Fibroblast of villous mesenchyme (primary cell): ENCODE measurements around the gene SLAMF1. TPM values are rescaled to one million over a fixed set of nuclear protein-coding genes. Genes with fewer than 3 reads are reported as not detected.

Experiments used
- DNase-seq: peaks from one replicate; pipeline ENCODE4 v3.0.0-alpha.2; 2010; ENCODE audit warnings: low read depth
- H3K4me3 ChIP-seq: 2 replicates; pipeline ENCODE4 v1.5.1; 2011; ENCODE audit warnings: low read depth, mild to moderate bottlenecking, low read length
- total RNA-seq: library from RNA; depleted of rRNA; stranded (reverse); fragments of >200 nt; gene quantifications from 2 replicates; pipeline ENCODE4 v1.2.3, GENCODE V29; 2012
- TF ChIP-seq, protein P1 (sequence below): IDR thresholded peaks from 2 replicates; pipeline ENCODE4 v1.5.1; 2012; ENCODE audit warnings: low read depth, mild to moderate bottlenecking, low read length; ENCODE audit not compliant: insufficient read depth

Gene SLAMF1
- total RNA-seq, 1 donor, result not detected

DNA sequence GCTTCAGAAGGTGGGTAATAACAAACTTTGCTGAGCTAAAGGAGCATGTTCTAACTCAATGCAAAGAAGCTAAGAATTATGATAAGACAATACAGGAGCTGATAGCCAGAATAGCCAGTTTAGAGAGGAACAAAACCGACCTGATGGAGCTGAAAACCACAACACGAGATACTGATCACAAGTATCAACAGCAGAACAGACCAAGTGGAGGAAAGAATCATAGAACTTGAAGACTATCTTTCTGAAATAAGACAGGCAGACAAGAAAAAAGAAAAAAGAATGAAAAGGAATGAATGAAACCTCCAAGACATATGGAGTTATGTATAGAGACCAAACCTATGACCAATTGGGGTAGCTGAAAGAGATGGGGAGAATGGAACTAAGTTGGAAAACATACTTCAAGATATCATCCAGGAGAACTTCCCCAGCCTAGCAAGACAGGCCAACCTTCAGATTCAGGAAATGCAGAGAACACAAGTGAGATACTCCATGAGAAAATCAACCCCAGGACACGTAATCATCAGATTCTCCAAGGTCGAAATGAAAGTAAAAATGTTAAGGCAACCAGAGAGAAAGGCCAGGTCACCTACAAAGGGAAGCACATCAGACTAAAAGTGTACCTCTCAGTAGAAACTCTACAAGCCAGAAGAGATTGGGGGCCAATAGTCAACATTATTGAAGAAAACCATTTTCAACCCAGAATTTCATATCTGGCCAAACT, 88.0 kb downstream of the SLAMF1 start:
- DNase-seq, result no peak
- TF ChIP-seq, protein P1, sequence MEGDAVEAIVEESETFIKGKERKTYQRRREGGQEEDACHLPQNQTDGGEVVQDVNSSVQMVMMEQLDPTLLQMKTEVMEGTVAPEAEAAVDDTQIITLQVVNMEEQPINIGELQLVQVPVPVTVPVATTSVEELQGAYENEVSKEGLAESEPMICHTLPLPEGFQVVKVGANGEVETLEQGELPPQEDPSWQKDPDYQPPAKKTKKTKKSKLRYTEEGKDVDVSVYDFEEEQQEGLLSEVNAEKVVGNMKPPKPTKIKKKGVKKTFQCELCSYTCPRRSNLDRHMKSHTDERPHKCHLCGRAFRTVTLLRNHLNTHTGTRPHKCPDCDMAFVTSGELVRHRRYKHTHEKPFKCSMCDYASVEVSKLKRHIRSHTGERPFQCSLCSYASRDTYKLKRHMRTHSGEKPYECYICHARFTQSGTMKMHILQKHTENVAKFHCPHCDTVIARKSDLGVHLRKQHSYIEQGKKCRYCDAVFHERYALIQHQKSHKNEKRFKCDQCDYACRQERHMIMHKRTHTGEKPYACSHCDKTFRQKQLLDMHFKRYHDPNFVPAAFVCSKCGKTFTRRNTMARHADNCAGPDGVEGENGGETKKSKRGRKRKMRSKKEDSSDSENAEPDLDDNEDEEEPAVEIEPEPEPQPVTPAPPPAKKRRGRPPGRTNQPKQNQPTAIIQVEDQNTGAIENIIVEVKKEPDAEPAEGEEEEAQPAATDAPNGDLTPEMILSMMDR, result no peak
- no peak overlapping the region for H3K4me3 ChIP-seq

Other genes with a start within 250 kb of the SLAMF1 start
- not detected in 2 replicates for gene VANGL2, start 246.5 kb downstream of the SLAMF1 start, total RNA-seq
- gene SLAMF6, start 123.8 kb downstream of the SLAMF1 start, total RNA-seq, result not detected in 2 replicates
- not detected in 2 replicates for gene CD84, start 67.5 kb downstream of the SLAMF1 start, total RNA-seq
- not detected in 2 replicates for gene CD48, start 64.8 kb upstream of the SLAMF1 start, total RNA-seq
- gene SLAMF7, start 92.2 kb upstream of the SLAMF1 start, total RNA-seq, result not detected in 2 replicates
- gene LY9, start 149.1 kb upstream of the SLAMF1 start, total RNA-seq, result under 0.01 TPM in 1 of 2 replicates, not detected in the other
- gene CD244, start 215.8 kb upstream of the SLAMF1 start, total RNA-seq, result not detected in 2 replicates
- not detected in 2 replicates for gene ITLN1, start 238.1 kb upstream of the SLAMF1 start, total RNA-seq